Measurements from ENCODE around the gene SLC16A12.

Gene SLC16A12

DNA sequence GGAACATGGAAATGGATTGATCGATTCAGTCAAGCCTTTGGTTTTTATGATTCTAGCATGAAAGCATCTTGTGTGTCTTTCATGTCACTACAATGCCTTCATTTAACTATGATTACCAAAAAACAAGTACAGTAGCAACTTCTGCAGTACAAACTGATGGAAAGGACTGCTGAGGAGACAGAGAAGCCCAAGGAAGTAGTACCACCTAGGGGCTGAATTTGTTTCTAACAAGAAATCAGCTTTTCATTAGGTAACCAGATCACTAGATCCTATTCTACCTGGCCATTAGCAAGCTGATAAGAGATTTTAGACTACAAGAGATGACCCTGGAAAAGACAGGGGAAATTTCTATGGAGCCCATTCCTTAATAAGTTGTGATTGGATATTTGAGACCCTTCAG, 146.1 kb downstream of the SLC16A12 start:
- DNase-seq (ENCODE audit: low read depth): peak; percentile 42

DNA sequence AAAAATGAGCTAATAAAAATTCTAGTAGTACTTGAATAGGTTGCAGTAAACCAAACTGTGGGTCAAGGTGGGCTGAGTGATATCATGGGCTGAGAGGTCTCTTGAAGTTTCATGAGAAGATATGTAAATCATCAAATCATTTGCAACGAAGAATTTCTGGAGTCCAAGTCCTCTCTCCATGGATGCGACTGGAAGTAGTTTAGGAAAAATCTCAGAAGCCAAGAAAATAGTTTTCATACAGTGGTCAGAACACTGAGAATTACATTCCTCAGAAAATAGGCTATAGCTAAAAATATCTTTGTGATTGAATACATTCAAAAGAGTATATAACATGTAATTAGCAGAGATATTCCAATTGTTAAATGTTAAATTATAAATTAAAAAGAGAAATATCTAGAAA, 146.6 kb downstream of the SLC16A12 start:
- DNase-seq (ENCODE audit: low read depth): no peak

DNA sequence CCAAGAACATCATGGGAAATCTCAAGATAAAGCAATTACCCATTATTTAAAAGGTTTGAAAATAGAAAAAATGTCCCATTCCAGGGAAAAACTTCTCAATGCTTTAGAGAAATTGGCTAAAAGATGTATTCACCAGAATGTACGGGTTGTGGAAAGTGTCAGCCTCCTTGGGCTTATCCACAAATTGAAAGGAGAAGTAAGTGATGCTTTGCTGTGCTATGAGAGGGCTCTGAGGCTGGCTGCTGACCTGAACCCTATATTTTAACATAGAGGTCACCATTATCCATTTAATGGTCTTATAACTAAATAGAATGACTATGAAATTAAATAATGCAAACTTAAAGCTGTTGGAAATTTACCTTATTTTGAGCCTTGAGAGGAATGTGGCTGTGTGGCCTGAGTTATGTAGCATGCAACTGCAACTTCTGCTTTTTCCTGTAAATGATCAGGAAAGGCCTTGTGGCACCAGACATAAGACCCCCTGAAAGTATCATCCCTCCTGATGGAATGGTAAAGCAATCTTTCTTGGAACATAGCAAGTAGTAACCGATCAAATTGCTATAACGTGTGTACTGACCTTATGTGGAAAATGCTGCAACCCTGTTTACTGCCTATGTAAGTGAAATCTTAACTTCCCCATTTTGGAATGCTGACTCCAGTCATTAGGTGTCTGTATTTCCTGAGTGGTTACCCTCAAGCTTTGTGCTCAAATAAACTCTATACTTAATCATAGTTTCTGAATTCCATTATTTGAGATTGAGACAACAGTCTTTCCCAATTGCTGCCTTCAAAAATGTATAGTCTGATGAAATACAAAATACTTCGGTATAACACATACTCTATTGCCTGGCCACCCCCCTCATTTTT, 150.7 kb downstream of the SLC16A12 start:
- no peak for DNase-seq (ENCODE audit: low read depth)

DNA sequence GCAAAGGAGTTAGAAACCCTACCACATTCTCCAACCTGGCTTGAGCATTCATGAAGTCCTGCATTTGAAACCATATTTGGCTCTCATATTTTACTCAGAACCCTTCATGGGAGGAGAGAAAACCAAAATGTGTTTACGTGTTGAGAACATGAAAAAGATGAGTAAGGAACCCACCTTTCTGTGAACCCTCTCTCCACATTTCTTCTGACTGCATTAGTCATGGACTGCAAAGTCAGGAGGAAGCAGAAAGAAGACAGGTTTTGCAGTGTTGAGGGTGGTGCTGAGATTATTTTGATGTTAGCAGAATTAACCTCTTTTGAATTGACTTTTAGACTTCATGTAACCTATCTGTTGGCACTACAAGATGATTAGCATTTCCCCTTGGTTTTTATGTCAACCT, 152.6 kb downstream of the SLC16A12 start:
- no peak for DNase-seq (ENCODE audit: low read depth)

Measured in fibroblast of gingiva (primary cell).